ENCODE data around the gene TAF6. TPM values are rescaled to one million over a fixed set of nuclear protein-coding genes. Genes with fewer than 3 reads are reported as not detected.

The TAF6 gene
- total RNA-seq, 4 donors from 2014 or later: 37.1 to 74.3 (median 42.1) TPM

- no peak for TF ChIP-seq POLR2A (IDR thresholded peaks at IDR 0.05)
- TF ChIP-seq, protein P1, sequence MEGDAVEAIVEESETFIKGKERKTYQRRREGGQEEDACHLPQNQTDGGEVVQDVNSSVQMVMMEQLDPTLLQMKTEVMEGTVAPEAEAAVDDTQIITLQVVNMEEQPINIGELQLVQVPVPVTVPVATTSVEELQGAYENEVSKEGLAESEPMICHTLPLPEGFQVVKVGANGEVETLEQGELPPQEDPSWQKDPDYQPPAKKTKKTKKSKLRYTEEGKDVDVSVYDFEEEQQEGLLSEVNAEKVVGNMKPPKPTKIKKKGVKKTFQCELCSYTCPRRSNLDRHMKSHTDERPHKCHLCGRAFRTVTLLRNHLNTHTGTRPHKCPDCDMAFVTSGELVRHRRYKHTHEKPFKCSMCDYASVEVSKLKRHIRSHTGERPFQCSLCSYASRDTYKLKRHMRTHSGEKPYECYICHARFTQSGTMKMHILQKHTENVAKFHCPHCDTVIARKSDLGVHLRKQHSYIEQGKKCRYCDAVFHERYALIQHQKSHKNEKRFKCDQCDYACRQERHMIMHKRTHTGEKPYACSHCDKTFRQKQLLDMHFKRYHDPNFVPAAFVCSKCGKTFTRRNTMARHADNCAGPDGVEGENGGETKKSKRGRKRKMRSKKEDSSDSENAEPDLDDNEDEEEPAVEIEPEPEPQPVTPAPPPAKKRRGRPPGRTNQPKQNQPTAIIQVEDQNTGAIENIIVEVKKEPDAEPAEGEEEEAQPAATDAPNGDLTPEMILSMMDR (IDR thresholded peaks at IDR 0.05): no peak
- H3K4me3 ChIP-seq (ENCODE audit: low read depth, poor library complexity, severe bottlenecking): peak overlapping the region; percentile 66
- no peak for DNase-seq (ENCODE audit: low spot score in 2 of 2)
- 8 to 10% methylated on average over 29 of the region's 29 CpGs for WGBS, 2 donors
- intact Hi-C loops (cut with DNase I; ENCODE audit: low total_unique reads): no loop called here
Observed at GRCh38 chr7:100126239-100126930, 7.2 kb upstream of the TAF6 start.

DNA sequence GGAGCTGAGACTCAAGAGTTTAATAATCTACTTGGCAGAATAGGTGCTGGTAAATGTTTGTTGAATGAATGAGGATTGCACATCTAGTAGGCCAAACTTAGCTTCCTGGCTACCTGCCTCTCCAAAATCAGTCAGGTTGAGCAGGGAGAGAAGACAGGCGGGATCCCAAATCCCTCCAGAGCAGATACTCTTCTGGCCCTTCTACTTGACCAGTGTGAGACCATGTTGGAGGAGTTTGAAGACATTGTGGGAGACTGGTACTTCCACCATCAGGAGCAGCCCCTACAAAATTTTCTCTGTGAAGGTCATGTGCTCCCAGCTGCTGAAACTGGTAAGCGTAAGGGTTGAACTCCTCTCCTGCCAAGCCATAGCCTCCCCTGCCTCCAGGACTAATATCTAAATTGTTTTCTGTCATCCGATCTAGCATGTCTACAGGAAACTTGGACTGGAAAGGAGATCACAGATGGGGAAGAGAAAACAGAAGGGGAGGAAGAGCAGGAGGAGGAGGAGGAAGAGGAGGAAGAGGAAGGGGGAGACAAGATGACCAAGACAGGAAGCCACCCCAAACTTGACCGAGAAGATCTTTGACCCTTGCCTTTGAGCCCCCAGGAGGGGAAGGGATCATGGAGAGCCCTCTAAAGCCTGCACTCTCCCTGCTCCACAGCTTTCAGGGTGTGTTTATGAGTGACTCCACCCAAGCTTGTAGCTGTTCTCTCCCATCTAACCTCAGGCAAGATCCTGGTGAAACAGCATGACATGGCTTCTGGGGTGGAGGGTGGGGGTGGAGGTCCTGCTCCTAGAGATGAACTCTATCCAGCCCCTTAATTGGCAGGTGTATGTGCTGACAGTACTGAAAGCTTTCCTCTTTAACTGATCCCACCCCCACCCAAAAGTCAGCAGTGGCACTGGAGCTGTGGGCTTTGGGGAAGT, 5.4 kb upstream of the TAF6 start:
- no peak overlapping the region for H3K4me3 ChIP-seq (ENCODE audit: low read depth, poor library complexity, severe bottlenecking)
- WGBS, 2 donors: 52 to 66% methylated on average over 4 of the region's 4 CpGs
- TF ChIP-seq, protein P1 (IDR thresholded peaks at IDR 0.05): no peak
- TF ChIP-seq POLR2A (IDR thresholded peaks at IDR 0.05): no peak
- intact Hi-C loops (cut with DNase I; ENCODE audit: low total_unique reads): no loop called here
- DNase-seq (ENCODE audit: low spot score in 2 of 2): no peak

- no peak overlapping the region for H3K4me3 ChIP-seq (ENCODE audit: low read depth, poor library complexity, severe bottlenecking)
- TF ChIP-seq POLR2A (IDR thresholded peaks at IDR 0.05): no peak
- TF ChIP-seq, protein P1 (IDR thresholded peaks at IDR 0.05): no peak
- intact Hi-C loops (cut with DNase I; ENCODE audit: low total_unique reads): no loop called here
- no peak for DNase-seq (ENCODE audit: low spot score in 2 of 2)
- 95 to 96% methylated on average over 1 of the region's 1 CpG for WGBS, 2 donors
Observed at GRCh38 chr7:100122568-100122967, 3.4 kb upstream of the TAF6 start.

- intact Hi-C loops (cut with DNase I; ENCODE audit: low total_unique reads): no loop called here
- no peak for TF ChIP-seq POLR2A (IDR thresholded peaks at IDR 0.05)
- TF ChIP-seq, protein P1 (IDR thresholded peaks at IDR 0.05): no peak
- WGBS, 2 donors: 49 to 56% methylated on average over 13 of the region's 13 CpGs
- H3K4me3 ChIP-seq (ENCODE audit: low read depth, poor library complexity, severe bottlenecking): no peak overlapping the region
- DNase-seq (ENCODE audit: low spot score in 2 of 2): no peak
Observed at GRCh38 chr7:100122067-100122466, 2.9 kb upstream of the TAF6 start.

DNA sequence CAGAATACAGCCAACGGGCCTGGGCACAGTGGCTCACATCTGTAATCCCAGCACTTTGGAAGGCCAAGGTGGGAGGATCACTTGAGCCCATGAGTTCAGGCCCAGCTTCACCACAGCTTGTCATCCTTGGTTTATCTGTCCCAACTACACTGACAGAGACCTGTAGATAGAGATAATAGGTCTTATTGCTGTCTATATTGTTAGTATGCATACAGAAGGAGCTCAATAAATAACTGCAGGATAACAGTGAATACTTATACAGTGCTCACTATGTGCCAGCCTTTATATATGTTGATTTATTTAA, 1.5 kb upstream of the TAF6 start:
- intact Hi-C loops (cut with DNase I; ENCODE audit: low total_unique reads): no loop called here
- WGBS, 2 donors: 32 to 37% methylated on average over 1 of the region's 1 CpG
- no peak for DNase-seq (ENCODE audit: low spot score in 2 of 2)
- no peak overlapping the region for H3K4me3 ChIP-seq (ENCODE audit: low read depth, poor library complexity, severe bottlenecking)
- TF ChIP-seq, protein P1 (IDR thresholded peaks at IDR 0.05): no peak
- TF ChIP-seq POLR2A (IDR thresholded peaks at IDR 0.05): no peak
